ENCODE data around the gene XPO1. TPM values are rescaled to one million over a fixed set of nuclear protein-coding genes. Genes with fewer than 3 reads are reported as not detected.

The XPO1 gene
- total and polyA plus RNA-seq, 2 donors (not counting 3 experiments of a cell fraction or from before 2014, with no cell fraction given) = 46.7 to 166 TPM

DNA sequence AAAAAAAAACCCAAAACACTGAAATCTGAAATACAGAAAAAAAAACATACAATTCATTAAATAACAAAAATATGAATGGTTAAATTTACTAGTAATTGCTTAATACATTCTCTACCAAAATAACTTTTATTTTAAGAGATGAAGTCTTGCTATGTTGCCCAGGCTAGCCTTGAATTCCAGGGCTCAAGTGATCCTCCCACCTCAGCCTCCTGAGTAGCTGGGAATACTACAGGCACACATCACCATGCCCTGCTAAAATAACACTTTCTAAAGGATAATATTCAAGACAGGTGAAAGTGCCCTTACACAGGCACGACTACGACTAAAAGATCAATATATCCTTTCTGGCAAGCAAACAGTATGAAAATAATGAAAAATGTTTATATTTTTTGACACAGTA lies 76.8 kb downstream of the XPO1 start:
- no peaks in the 10 kb centered on the region for H3K9me3 ChIP-seq (replicated peaks; ENCODE audit: control insufficient read depth, insufficient read depth, low read length)
- no peak overlapping the region for H3K9ac ChIP-seq (replicated peaks; ENCODE audit: extremely low read depth, insufficient read depth, low read length)
- TF ChIP-seq MAX (IDR thresholded peaks at IDR 0.05; ENCODE audit: insufficient read depth, insufficient read length) (no peak), FOS (IDR thresholded peaks at IDR 0.05; ENCODE audit: borderline replicate concordance, insufficient read depth, low read length) (no peak), POLR2A (IDR thresholded peaks at IDR 0.05; ENCODE audit: low read depth, low read length) (no peak), MYC (IDR thresholded peaks at IDR 0.05; ENCODE audit: low read depth, low read length) (no peak)
- TF ChIP-seq, protein P1, sequence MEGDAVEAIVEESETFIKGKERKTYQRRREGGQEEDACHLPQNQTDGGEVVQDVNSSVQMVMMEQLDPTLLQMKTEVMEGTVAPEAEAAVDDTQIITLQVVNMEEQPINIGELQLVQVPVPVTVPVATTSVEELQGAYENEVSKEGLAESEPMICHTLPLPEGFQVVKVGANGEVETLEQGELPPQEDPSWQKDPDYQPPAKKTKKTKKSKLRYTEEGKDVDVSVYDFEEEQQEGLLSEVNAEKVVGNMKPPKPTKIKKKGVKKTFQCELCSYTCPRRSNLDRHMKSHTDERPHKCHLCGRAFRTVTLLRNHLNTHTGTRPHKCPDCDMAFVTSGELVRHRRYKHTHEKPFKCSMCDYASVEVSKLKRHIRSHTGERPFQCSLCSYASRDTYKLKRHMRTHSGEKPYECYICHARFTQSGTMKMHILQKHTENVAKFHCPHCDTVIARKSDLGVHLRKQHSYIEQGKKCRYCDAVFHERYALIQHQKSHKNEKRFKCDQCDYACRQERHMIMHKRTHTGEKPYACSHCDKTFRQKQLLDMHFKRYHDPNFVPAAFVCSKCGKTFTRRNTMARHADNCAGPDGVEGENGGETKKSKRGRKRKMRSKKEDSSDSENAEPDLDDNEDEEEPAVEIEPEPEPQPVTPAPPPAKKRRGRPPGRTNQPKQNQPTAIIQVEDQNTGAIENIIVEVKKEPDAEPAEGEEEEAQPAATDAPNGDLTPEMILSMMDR (IDR thresholded peaks at IDR 0.05; ENCODE audit: extremely low read depth in 1 of 2, insufficient read depth in 1 of 2, low read depth in 1 of 2, low read length in 2 of 2) = no peak
- BruUV-seq (replicated peaks) = no TSS peak
- no peak for DNase-seq (ENCODE audit: low read depth, low spot score)
- H3K4me1 ChIP-seq (ENCODE audit: control insufficient read depth, extremely low read depth, insufficient read depth, low read length) = peaks cover 13% of the 10 kb centered on the region
- H3K4me3 ChIP-seq (replicated peaks in 1 of 3; ENCODE audit: insufficient read depth in 1 of 3, low read depth in 1 of 3, low read length in 3 of 3) = no peak overlapping the region
- ChIA-PET POLR2A (interaction anchor here (0.7 kb wide), 1 partner anchor 33 kb away, joined by 5 read pairs; no protein-coding TSS in a partner anchor), CTCF (interaction anchor here (1.0 to 1.4 kb wide), 3 partner anchors 15 to 39 kb away, joined by 4 to 5 read pairs (median 4); no protein-coding TSS in a partner anchor)
- FAIRE-seq = no peak
- no peaks in the 10 kb centered on the region for H3K36me3 ChIP-seq (ENCODE audit: control insufficient read depth in 2 of 2, extremely low read depth in 1 of 2, insufficient read depth in 2 of 2, low read length in 2 of 2)
- H3K79me2 ChIP-seq (ENCODE audit: control insufficient read depth, insufficient read depth, low read length) = peaks cover 97% of the 10 kb centered on the region
- H3K27ac ChIP-seq (ENCODE audit: insufficient read depth, low read depth, low read length) = no peak overlapping the region
- H3K9me1 ChIP-seq (replicated peaks; ENCODE audit: control insufficient read depth, extremely low read depth, insufficient read depth, low read length) = no peaks in the 10 kb centered on the region
- H3K27me3 ChIP-seq (ENCODE audit: control insufficient read depth in 2 of 2, insufficient read depth in 2 of 2, low read length in 2 of 2) = no peaks in the 10 kb centered on the region
- H2AFZ ChIP-seq (ENCODE audit: low read depth, low read length) = no peak overlapping the region
- intact Hi-C loops (cut with micrococcal nuclease) = no loop called here
- H4K20me1 ChIP-seq (replicated peaks; ENCODE audit: control insufficient read depth, extremely low read depth, insufficient read depth, low read length) = peaks cover 4% of the 10 kb centered on the region
- no peak overlapping the region for H3K4me2 ChIP-seq (ENCODE audit: insufficient read depth, low read length)
- dilution Hi-C loops (cut with MboI; ENCODE audit: extremely low pct_ligation_motif_present, low sequenced_read_pairs) = no loop called here

- dilution Hi-C loops (cut with MboI; ENCODE audit: extremely low pct_ligation_motif_present, low sequenced_read_pairs) = no loop called here
- Histone ChIP-seq H4K20me1 (replicated peaks; ENCODE audit: control insufficient read depth, extremely low read depth, insufficient read depth, low read length) (peaks cover 4% of the 10 kb centered on the region), H3K9me3 (replicated peaks; ENCODE audit: control insufficient read depth, insufficient read depth, low read length) (no peaks in the 10 kb centered on the region), H3K27me3 (ENCODE audit: control insufficient read depth in 2 of 2, insufficient read depth in 2 of 2, low read length in 2 of 2) (no peaks in the 10 kb centered on the region), H3K79me2 (ENCODE audit: control insufficient read depth, insufficient read depth, low read length) (peaks cover 98% of the 10 kb centered on the region), H3K9me1 (replicated peaks; ENCODE audit: control insufficient read depth, extremely low read depth, insufficient read depth, low read length) (no peaks in the 10 kb centered on the region), H3K36me3 (ENCODE audit: control insufficient read depth in 2 of 2, extremely low read depth in 1 of 2, insufficient read depth in 2 of 2, low read length in 2 of 2) (no peaks in the 10 kb centered on the region), H3K4me2 (ENCODE audit: insufficient read depth, low read length) (peak overlapping the region; percentile 50), H3K4me1 (ENCODE audit: control insufficient read depth, extremely low read depth, insufficient read depth, low read length) (peaks cover 13% of the 10 kb centered on the region), H3K9ac (replicated peaks; ENCODE audit: extremely low read depth, insufficient read depth, low read length) (peak overlapping the region; percentile 47), H3K27ac (ENCODE audit: insufficient read depth, low read depth, low read length) (peak overlapping the region; percentile 80), H2AFZ (ENCODE audit: low read depth, low read length) (peak overlapping the region; percentile 13), H3K4me3 (replicated peaks in 1 of 3; ENCODE audit: insufficient read depth in 1 of 3, low read depth in 1 of 3, low read length in 3 of 3) (no peak overlapping the region)
- intact Hi-C loops (cut with micrococcal nuclease) = loop anchor here (1.0 kb wide), 1 partner anchor 11 kb away; the partner anchor contains the start of gene USP34
- DNase-seq (ENCODE audit: low read depth, low spot score) (peak; percentile 82), FAIRE-seq (peak; percentile 86)
- CTCF ChIA-PET = interaction anchor here (1.0 to 1.5 kb wide), 5 partner anchors 14 to 69 kb away, joined by 4 to 6 read pairs (median 4); no protein-coding TSS in a partner anchor
- peak; percentile 76 for TF ChIP-seq FOS (IDR thresholded peaks at IDR 0.05; ENCODE audit: borderline replicate concordance, insufficient read depth, low read length)
- peak; percentile 56 for TF ChIP-seq MYC (IDR thresholded peaks at IDR 0.05; ENCODE audit: low read depth, low read length)
- peak; percentile 71 for TF ChIP-seq GATA2 (IDR thresholded peaks at IDR 0.05; ENCODE audit: insufficient read depth, insufficient read length, low read depth, low read length)
- peak; percentile 54 for TF ChIP-seq JUN (IDR thresholded peaks at IDR 0.05; ENCODE audit: borderline replicate concordance, insufficient read depth, insufficient read length, low read depth)
- TF ChIP-seq, protein P1 (IDR thresholded peaks at IDR 0.05; ENCODE audit: extremely low read depth in 1 of 2, insufficient read depth in 1 of 2, low read depth in 1 of 2, low read length in 2 of 2) = no peak
- TF ChIP-seq POLR2A (IDR thresholded peaks at IDR 0.05; ENCODE audit: low read depth, low read length) = no peak
- TF ChIP-seq MAX (IDR thresholded peaks at IDR 0.05; ENCODE audit: insufficient read depth, insufficient read length) = no peak
- no peak for TF ChIP-seq EZH2 (IDR thresholded peaks at IDR 0.05; ENCODE audit: borderline replicate concordance, low read depth, low read length, severe bottlenecking)
- no peak for TF ChIP-seq POLR2AphosphoS5 (IDR thresholded peaks at IDR 0.05; ENCODE audit: insufficient read depth, low read depth, low read length)
- BruUV-seq (replicated peaks) = no TSS peak
- POLR2A ChIA-PET = interaction anchor here (0.5 kb wide), 1 partner anchor 215 kb away, joined by 3 read pairs; no protein-coding TSS in a partner anchor
These were observed 78.0 kb downstream of the XPO1 start for GRCh38 chr2:61460163-61460562.
